ENCODE data around the gene RPUSD1.

The RPUSD1 gene

DNA sequence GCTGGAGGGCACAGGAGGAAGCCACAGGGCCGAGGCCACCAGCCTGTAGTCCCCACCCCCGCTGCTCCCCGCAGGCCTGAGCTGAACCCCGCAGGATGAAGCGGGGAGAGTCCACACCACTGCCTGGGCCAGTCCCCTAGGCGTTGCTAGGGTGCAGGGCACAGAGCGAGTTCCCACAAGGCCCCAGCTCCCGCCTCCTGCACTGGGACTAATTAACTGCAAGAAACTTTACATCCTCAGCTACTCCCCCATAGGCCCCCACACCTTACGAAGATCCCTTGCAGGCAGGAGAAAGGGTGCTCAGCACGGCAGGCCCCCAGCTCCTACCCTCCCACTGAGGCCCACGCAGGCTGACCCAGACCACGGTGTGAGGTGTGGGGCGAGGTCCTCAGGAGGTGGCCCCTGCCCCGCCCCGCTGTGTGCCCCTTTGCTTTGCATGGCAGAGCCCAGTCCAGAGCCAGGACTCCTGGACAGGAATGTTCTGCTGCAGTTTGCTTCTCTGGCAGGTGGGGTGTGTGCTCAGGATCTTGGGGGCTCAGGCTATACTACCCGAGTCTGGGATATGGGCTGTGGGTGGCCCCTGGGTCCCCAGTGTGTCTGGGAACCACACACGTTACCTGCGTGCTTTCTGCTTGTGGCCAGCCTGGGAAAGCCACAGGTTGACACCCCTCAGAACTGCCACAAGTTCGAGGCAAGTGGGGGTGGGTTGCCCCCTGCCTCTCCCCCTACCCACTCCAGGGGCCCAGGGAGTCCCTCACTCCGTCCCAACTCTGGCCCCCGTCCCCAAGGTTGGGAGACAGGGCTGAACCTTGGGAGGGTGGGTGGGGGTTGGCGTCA is 11.1 kb upstream of the RPUSD1 start:
- TF ChIP-seq, protein P1, sequence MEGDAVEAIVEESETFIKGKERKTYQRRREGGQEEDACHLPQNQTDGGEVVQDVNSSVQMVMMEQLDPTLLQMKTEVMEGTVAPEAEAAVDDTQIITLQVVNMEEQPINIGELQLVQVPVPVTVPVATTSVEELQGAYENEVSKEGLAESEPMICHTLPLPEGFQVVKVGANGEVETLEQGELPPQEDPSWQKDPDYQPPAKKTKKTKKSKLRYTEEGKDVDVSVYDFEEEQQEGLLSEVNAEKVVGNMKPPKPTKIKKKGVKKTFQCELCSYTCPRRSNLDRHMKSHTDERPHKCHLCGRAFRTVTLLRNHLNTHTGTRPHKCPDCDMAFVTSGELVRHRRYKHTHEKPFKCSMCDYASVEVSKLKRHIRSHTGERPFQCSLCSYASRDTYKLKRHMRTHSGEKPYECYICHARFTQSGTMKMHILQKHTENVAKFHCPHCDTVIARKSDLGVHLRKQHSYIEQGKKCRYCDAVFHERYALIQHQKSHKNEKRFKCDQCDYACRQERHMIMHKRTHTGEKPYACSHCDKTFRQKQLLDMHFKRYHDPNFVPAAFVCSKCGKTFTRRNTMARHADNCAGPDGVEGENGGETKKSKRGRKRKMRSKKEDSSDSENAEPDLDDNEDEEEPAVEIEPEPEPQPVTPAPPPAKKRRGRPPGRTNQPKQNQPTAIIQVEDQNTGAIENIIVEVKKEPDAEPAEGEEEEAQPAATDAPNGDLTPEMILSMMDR (IDR thresholded peaks at IDR 0.05) = no peak
- DNase-seq (ENCODE audit: low spot score) = no peak
- no peak overlapping the region for H3K27ac ChIP-seq

DNA sequence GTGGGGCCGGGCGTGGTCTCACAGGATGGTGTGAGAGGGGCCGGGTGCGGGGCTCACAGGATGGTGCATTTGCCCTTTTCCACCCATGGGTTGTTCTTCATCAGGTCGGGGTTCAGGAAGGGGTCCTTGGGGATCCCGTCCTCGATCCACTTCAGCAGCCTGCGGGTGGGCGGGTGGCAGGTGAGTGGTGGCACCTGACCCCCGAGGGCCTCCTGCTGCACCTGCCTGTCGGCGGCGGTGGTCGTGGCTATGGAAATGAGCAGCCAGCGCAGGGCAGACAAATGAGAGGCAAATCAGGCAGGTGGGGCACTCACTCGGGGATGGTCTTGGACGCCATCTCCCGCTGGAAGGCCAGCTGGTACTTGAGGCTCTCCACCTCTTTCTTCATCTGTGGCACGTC is 10.5 kb upstream of the RPUSD1 start:
- Histone ChIP-seq H3K4me3 (no peak overlapping the region), H3K27ac (no peak overlapping the region)
- TF ChIP-seq, protein P1 (IDR thresholded peaks at IDR 0.05) = no peak
- no peak for DNase-seq (ENCODE audit: low spot score)

More for the DNA sequence above, 11.1 kb upstream of the RPUSD1 start:
- no peak overlapping the region for H3K4me3 ChIP-seq

DNA sequence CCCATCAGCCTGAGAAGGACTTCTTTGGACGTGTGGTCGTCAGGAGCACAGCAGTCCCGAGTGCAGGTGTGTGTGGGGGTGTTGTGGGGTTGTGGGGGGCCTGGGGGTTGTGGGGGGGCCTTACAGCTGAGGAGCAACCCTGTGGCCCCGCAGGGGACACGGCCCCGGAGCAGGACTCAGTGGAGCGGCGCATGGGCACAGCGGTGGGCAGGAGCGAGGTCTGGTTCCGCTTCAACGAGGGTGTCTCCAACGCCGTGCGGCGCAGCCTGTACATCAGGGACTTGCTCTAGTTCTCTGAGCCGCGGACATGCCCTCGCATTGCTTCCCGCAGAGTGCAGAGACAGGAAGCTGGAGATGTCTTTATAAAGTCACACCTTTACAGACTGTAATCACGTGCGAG is 9.5 kb upstream of the RPUSD1 start:
- Histone ChIP-seq H3K4me3 (no peak overlapping the region), H3K27ac (no peak overlapping the region)
- TF ChIP-seq, protein P1 (IDR thresholded peaks at IDR 0.05) = no peak
- no peak for DNase-seq (ENCODE audit: low spot score)

DNA sequence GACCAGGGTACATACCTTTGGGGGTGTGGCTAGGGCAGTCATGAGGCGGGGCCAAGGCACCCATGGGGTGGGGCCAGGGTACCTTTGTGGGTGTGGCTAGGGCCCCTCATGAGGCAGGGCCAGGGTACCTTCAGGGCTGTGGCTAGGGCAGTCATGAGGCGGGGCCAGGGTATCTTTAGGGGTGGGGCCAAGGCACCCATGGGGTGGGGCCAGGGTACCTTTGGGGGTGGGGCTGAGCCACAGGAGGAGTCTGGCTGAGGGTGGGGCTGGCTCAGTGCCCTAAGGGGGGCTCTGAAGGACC is 8.9 kb upstream of the RPUSD1 start:
- TF ChIP-seq, protein P1 (IDR thresholded peaks at IDR 0.05) = no peak
- Histone ChIP-seq H3K4me3 (no peak overlapping the region), H3K27ac (no peak overlapping the region)
- DNase-seq (ENCODE audit: low spot score) = no peak

DNA sequence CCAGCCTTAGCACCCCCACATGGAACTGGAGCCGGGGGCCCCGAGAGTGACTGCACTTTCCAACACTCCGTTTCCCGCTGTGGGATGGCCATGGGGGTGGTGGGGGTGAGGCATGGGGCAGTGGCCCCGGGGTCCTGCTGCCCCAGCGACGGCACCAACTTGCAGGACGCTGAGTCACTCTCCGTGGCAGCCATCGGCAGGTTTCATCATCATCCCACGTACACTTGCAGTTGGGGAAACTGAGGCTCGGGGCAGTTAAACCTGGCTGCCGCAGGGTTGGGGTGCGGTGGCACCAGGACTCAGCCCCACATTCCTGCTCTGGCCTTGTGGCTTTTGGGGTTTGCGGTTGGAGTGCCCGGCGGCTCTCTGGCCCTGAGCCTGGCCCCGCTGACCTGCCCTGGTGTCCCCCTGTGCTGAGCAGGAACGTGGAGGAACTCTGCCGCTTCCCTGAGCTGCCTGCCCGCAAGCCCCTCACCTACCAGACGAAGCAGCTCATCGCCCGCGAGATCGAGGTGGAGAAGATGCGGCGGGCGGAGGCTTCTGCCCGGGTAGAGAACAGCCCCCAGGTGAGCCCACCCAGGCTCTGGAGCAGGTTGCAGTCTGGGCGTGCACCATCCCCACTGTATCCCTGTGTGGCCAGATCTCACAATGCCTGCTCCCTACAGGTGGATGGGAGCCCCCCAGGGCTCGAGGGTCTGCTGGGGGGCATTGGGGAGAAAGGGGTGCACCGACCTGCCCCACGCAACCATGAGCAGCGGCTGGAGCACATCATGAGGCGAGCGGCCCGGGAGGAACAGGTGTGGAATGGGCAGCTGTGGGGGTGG is 8.3 kb upstream of the RPUSD1 start:
- Histone ChIP-seq H3K27ac (no peak overlapping the region), H3K4me3 (no peak overlapping the region)
- DNase-seq (ENCODE audit: low spot score) = no peak
- TF ChIP-seq, protein P1 (IDR thresholded peaks at IDR 0.05) = no peak

DNA sequence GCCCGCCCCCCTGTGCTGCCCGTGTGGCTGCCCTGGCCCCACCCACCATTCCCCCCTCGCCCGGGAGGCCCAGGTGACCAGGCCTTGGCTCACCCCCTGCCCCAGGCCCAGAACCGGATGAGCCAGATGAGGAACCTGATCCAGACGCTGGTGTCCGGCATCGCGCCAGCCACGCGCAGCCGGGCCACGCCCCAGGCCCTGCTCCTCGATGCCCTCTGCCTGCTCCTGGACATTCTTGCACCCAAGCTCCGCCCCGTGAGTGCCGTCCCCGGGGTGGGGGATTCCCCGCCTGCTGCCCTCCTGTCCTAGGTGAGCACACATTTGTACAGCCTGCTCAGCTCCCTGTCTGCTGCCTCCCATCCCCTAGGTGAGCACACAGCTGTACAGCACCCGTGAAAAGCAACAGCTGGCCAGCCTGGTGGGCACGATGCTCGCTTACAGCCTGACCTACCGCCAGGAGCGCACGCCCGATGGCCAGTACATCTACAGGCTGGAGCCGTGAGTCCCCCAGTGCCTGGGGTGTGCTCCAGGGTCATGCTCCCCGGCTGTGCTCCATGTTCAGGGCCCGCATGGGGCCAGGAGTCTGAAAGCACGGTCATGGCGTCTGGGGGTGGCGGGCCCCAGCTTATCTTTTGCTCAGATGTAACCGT is 7.5 kb upstream of the RPUSD1 start:
- H3K27ac ChIP-seq = no peak overlapping the region
- DNase-seq (ENCODE audit: low spot score) = no peak
- TF ChIP-seq, protein P1 (IDR thresholded peaks at IDR 0.05) = no peak
- no peak overlapping the region for H3K4me3 ChIP-seq
